GM23248 (cell line): ENCODE measurements around the gene ALDH3B2.

ENCODE experiments used
- EZH2 ChIP-seq: fragments of 200-600 bp; sonication (generic); IDR thresholded peaks from 2 replicates; pipeline ENCODE4 v1.6.1; 2018; ENCODE audit warnings: antibody characterized with exemption, mild to moderate bottlenecking; ENCODE audit not compliant: insufficient read depth, poor library complexity, severe bottlenecking
- EZH2phosphoT487 ChIP-seq: fragments of 200-600 bp; sonication (generic); IDR thresholded peaks from 2 replicates; pipeline ENCODE4 v1.6.1; 2018; ENCODE audit warnings: antibody characterized with exemption, moderate library complexity, mild to moderate bottlenecking, low read depth; ENCODE audit not compliant: insufficient read depth

- no peak for TF ChIP-seq EZH2phosphoT487
- TF ChIP-seq EZH2, result no peak
These were observed 14.8 kb upstream of the ALDH3B2 start for GRCh38 chr11:67689178-67689577.
